ENCODE data around the gene GADD45G. TPM values are rescaled to one million over a fixed set of nuclear protein-coding genes. Genes with fewer than 3 reads are reported as not detected.

Gene GADD45G
- total and polyA plus RNA-seq, 2 experiments from 2014 or later, result 12.7 to 24.1 TPM

GRCh38 chr9:89606624-89607311 lies 2.0 kb downstream of the GADD45G start:
- H3F3A ChIP-seq (replicated peaks; ENCODE audit: low read depth), result no peaks in the 10 kb centered on the region; the same call in 1 of the 2 replicates
- TF ChIP-seq POLR2AphosphoS5 (IDR thresholded peaks at IDR 0.05; ENCODE audit: low read depth), result no peak; the same call in none of the 2 replicates
- TF ChIP-seq JUNB (IDR thresholded peaks at IDR 0.05; ENCODE audit: unreplicated experiment), result no peak
- TF ChIP-seq EZH2phosphoT487 (IDR thresholded peaks at IDR 0.05; ENCODE audit: unreplicated experiment), result no peak
- no peak for TF ChIP-seq EZH2 (IDR thresholded peaks at IDR 0.05; ENCODE audit: low read depth, unreplicated experiment)
- no peak for TF ChIP-seq ZNF114 (CRISPR knock-in tag; IDR thresholded peaks at IDR 0.05)
- TF ChIP-seq ZNF331 (CRISPR knock-in tag; IDR thresholded peaks at IDR 0.05; ENCODE audit: low read depth), result no peak
- no peak for TF ChIP-seq ETS1 (IDR thresholded peaks at IDR 0.05)
- no peak for TF ChIP-seq STAT1 (IDR thresholded peaks at IDR 0.05; ENCODE audit: unreplicated experiment)
- H3K4me2 ChIP-seq, result peak overlapping the region; percentile 95
- peaks cover 32% of the 10 kb centered on the region for H3K27me3 Mint-ChIP-seq (ENCODE audit: insufficient read depth, low read depth, poor library complexity)
- peaks cover 18% of the 10 kb centered on the region for H3K4me1 ChIP-seq (ENCODE audit: insufficient read depth)
- H4K20me1 ChIP-seq (replicated peaks; ENCODE audit: insufficient read depth), result 0 out of 2 replicates have a peak, but pooled peaks cover 5% of the 10 kb centered on the region
- peak overlapping the region; percentile 94 for H3K4me3 ChIP-seq
- H3K27ac ChIP-seq (ENCODE audit: low read depth), result no peak overlapping the region
- peaks cover 22% of the 10 kb centered on the region for H3K27me3 ChIP-seq (ENCODE audit: insufficient read depth)
- peaks cover 19% of the 10 kb centered on the region for H3K36me3 Mint-ChIP-seq (ENCODE audit: low read depth)
- ATAC-seq (no peak), DNase-seq (ENCODE audit: low spot score) (peak; percentile 43)
- no peak overlapping the region for H3K27ac Mint-ChIP-seq
- peaks cover 2% of the 10 kb centered on the region; the same call in 2 of the 3 replicates for H3K9me3 Mint-ChIP-seq
- no peak overlapping the region for H2AFZ ChIP-seq
- peaks cover 37% of the 10 kb centered on the region for H3K4me1 Mint-ChIP-seq
- peaks cover 5% of the 10 kb centered on the region; the same call in 1 of the 2 replicates for H3K36me3 ChIP-seq (ENCODE audit: insufficient read depth)
- no peaks in the 10 kb centered on the region for H3K9me2 ChIP-seq (ENCODE audit: insufficient read depth)
- H3K79me2 ChIP-seq (replicated peaks; ENCODE audit: insufficient read depth), result peaks cover 12% of the 10 kb centered on the region
- H3K4me3 Mint-ChIP-seq, result peak overlapping the region; percentile 87

GRCh38 chr9:89608641-89609335 lies 4.0 kb downstream of the GADD45G start:
- Histone ChIP-seq H3K27ac (ENCODE audit: low read depth) (no peak overlapping the region), H3K79me2 (replicated peaks; ENCODE audit: insufficient read depth) (peaks cover 12% of the 10 kb centered on the region), H3K4me2 (no peak overlapping the region), H3F3A (replicated peaks; ENCODE audit: low read depth) (no peaks in the 10 kb centered on the region; the same call in 1 of the 2 replicates), H3K9me2 (ENCODE audit: insufficient read depth) (no peaks in the 10 kb centered on the region), H2AFZ (no peak overlapping the region), H4K20me1 (replicated peaks; ENCODE audit: insufficient read depth) (0 out of 2 replicates have a peak, but pooled peaks cover 5% of the 10 kb centered on the region), H3K4me1 (ENCODE audit: insufficient read depth) (peaks cover 9% of the 10 kb centered on the region), H3K27me3 (ENCODE audit: insufficient read depth) (peaks cover 22% of the 10 kb centered on the region), H3K4me3 (no peak overlapping the region), H3K36me3 (ENCODE audit: insufficient read depth) (peaks cover 5% of the 10 kb centered on the region; the same call in 1 of the 2 replicates)
- Mint-ChIP-seq H3K27ac (no peak overlapping the region), H3K27me3 (ENCODE audit: insufficient read depth, low read depth, poor library complexity) (peaks cover 30% of the 10 kb centered on the region), H3K36me3 (ENCODE audit: low read depth) (peaks cover 19% of the 10 kb centered on the region), H3K4me1 (peaks cover 27% of the 10 kb centered on the region), H3K4me3 (no peak overlapping the region), H3K9me3 (peaks cover 12% of the 10 kb centered on the region)
- TF ChIP-seq EZH2phosphoT487 (IDR thresholded peaks at IDR 0.05; ENCODE audit: unreplicated experiment) (no peak), CTCF (conservative IDR thresholded peaks at IDR 0.05; ENCODE audit: low read depth in 2 of 2) (no peak), NANOG (IDR thresholded peaks at IDR 0.05; ENCODE audit: borderline replicate concordance) (no peak), CREB1 (CRISPR knock-in tag; IDR thresholded peaks at IDR 0.05; ENCODE audit: low read depth) (no peak), ZNF462 (CRISPR knock-in tag; IDR thresholded peaks at IDR 0.05) (no peak)
- no peak for DNase-seq (ENCODE audit: low spot score)
- ATAC-seq, result no peak
